Amygdala (tissue), 56 donors: ENCODE measurements around the gene TSPYL1.

Source experiments
- DNase-seq, 56 donors: peaks; one replicate each; lab custom pipeline; 2025; lab: John Stamatoyannopoulos, UW

Gene TSPYL1

DNA sequence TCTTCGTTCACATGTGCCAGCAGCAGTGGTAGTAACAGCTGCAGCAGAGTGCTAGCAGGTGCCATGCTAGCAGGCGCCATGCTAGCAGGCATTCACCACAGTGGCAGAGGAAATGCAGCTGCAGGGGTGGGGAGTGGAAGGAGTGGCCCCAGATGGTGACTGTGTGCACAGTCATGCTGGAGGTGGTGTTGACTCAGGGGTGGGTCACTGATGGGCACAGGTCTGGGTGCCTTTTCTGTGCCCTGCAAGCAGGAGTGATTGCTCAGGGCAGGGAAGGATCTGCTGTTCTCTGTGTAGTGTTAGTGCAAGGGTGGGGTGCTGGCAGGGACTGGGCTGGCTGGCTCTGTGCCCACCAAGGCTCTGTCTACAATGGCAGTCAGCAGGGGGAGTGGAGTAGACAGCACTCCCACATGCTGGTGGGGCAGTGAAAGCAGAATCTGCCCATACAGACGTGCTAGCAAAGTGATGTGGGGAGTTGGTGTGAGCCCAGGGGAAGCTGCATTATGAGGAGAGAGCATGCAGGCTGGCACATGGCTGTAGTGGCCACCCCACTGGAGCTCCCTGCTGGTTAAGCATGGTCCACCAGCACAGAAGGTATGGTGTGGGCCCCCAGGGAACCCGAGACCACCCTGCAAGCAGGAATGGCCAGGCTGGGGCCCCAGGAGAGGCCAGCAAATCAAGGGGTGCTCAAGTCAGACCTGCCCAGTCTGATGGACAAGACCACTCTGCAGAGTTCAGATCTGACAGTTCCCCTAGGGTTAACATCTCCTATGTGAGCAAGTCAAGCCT, 14.5 kb downstream of the TSPYL1 start:
- peak in 1 of 56 donors; percentile 18 for DNase-seq

GRCh38 chr6:116263353-116263752, 16.4 kb downstream of the TSPYL1 start:
- no peak for DNase-seq

DNA sequence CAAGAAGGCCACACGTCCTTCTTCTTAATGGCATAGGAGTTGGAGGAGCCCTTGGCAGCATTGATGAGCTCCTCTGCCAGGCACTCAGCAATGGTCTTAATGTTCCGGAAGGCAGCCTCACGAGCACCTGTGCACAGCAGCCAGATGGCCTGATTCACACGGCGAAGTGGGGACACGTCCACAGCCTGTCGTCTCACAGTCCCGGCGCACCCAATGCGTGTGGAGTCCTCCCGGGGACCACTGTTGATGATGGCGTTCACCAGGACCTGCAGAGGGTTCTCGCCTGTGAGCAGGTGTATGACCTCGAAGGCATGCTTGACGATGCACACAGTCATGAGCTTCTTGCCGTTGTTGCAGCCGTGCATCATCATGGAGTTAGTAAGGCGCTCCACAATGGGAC, 21.2 kb downstream of the TSPYL1 start:
- DNase-seq = no peak

- no peak for DNase-seq
These were observed 23.0 kb downstream of the TSPYL1 start for GRCh38 chr6:116256694-116257093.

GRCh38 chr6:116255246-116255800, 24.4 kb downstream of the TSPYL1 start:
- DNase-seq = no peak

- no peak for DNase-seq
These were observed 25.3 kb downstream of the TSPYL1 start for GRCh38 chr6:116254297-116255056.

DNA sequence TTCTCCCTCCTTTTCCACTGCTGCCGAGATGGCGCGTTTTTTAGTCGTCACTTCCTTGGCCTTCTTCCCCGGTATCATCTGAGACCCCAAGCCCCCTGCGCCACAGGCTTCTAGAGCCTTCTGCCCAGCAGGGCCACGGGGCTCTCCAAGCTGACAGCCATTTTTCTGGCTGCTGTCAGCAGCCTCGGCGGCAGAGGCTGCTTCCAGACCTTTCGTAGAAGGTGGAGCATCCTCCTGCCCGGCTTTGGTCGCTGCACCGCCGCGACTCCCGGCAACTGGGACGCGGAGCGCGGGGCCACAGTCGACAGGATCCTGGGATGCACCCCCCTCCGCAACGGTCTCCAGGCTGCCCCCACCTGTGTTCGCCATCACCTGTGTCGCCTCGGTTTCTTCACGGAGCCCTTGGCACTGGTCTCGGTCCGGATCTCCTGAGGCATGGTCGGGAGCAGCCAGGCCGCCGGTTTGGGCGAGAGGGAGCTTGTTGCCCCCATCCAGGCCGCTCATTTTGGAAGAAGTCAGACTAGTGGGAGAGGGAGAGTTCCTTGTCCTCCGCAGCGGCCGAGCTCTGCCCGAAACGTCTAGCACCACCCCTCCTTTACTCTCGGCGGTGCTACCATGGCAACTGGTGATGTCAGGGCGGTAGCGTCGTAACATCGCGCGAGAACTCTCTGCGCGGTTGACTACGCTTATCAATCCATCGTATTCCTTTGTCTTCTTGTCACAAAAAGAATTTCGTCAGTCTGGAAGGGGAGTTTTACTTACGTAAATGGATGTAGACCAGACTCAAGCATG, 26.0 kb downstream of the TSPYL1 start, which contains the start of gene TSPYL4:
Gene TSPYL4 (minus strand): TSS at position 571 of the 792 bp plus-strand sequence. CDS start 67 bp downstream, at position 504.
- peak; percentile 33 to 96 (median 88) for DNase-seq

DNA sequence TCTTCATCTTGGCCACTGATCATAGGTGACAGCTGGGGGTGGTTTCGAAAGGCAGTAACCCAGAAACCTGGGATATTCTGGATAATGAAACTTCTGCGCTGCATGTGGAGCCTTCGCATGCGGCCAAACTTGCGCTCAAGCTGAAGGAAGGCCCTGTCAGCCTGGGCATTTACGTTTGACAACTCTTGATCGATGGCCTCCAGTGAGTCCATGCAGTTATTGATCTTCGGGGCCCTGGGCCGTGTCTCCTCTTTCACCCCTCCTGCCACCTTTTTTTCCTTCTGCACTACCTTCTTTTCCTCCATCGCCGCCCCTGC, 26.6 kb downstream of the TSPYL1 start:
- DNase-seq = peak in 1 of 56 donors; percentile 41

GRCh38 chr6:116251568-116252384, 28.0 kb downstream of the TSPYL1 start:
- DNase-seq = peak in 1 of 56 donors; percentile 25

GRCh38 chr6:116248577-116248976, 31.2 kb downstream of the TSPYL1 start:
- DNase-seq = no peak

DNA sequence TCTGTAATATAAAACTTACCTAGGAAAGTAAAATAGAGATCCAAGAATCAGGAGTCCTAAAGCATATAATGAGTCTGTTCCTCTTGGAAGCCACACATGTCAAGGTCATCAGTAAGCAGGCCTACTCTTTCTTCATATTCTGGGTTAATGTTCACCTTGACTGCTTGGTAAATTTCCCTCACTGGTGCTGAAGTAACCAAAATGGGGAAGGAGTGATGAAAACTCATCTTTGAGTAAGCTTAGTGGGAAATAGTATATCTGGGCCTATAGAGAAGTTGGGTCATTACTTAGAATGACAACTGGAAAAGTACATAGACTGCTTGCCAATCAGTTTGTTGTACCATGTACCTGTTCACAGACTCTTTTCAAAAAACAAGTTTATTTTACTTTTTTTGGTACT, 32.4 kb downstream of the TSPYL1 start:
- DNase-seq = no peak

- DNase-seq = no peak
These were observed 33.6 kb downstream of the TSPYL1 start for GRCh38 chr6:116246089-116246488.

GRCh38 chr6:116244284-116244683, 35.4 kb downstream of the TSPYL1 start:
- no peak for DNase-seq

GRCh38 chr6:116239856-116240255, 39.9 kb downstream of the TSPYL1 start:
- DNase-seq = no peak

- no peak for DNase-seq
These were observed 40.5 kb downstream of the TSPYL1 start for GRCh38 chr6:116239256-116239655.

DNA sequence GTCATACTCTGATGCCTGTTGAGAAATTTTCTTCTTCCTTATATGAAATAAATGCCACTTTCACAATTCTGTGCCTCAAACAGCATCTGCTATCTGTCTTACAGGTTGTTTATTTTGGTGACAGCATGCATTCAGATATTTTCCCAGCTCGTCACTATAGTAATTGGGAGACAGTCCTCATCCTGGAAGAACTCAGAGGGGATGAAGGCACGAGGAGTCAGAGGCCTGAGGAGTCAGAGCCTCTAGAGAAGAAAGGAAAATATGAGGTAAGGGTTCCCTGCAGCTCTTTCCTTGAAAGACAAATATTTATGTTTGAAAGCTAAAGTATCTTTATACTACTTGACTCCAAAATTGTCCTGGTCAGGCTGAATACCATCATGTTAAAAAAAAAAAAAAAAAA, 41.6 kb downstream of the TSPYL1 start:
- DNase-seq = no peak

GRCh38 chr6:116234689-116235088, 45.0 kb downstream of the TSPYL1 start:
- no peak for DNase-seq

DNA sequence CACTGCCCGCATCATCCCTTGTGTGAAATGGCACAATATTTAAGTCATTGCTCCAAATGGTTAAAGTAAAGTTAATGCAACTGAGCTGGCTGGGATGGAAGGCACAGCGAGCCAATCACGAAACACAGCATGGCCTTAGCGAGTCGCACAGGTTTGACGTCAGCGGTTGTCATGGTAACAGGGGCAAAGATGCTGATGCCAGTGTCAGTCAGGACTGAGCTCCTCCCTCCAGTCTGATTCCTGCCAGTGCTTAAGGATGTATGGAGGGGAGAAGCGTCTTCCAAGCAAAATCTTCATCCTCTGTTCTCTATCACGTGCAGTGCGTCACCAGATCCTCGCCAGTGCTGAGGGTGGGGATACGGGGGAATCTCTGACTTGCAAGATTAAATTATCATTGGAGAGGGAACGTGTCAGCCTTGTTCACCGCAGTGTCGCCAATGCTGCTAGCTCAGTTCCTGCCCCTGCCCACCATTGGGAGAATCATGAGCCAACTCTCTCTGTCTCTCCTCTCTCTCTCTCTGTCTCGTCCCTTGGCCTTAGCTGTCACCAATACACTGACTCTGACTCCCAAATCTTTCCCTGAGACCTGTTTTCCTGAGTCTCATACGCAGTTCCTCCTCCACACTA, 50.3 kb downstream of the TSPYL1 start:
- peak in 55 of 56 donors; percentile 25 to 98 (median 89) for DNase-seq
